ENCODE data around the gene NUCKS1. TPM values are rescaled to one million over a fixed set of nuclear protein-coding genes. Genes with fewer than 3 reads are reported as not detected.

NUCKS1 gene
- total RNA-seq, 2 experiments from 2014 or later = 80.6 to 84.7 TPM

GRCh38 chr1:205775717-205776056 is 25.7 kb upstream of the NUCKS1 start:
- no peak for DNase-seq
- H3K4me1 Mint-ChIP-seq (ENCODE audit: low read depth) = peaks cover 56% of the 10 kb centered on the region

GRCh38 chr1:205775015-205775716 is 25.2 kb upstream of the NUCKS1 start, which contains the start of gene RAB29:
Gene RAB29 (minus strand): TSS chr1:205775482. CDS start chr1:205774956, 526 bp downstream.
- H3K4me3 Mint-ChIP-seq = peak within 1 kb of the TSS; percentile 96
- peak within 1 kb of the TSS; percentile 97 for H3K27ac Mint-ChIP-seq
- peaks cover 37% of the 10 kb centered on the region for H3K4me1 ChIP-seq (ENCODE audit: insufficient read depth, low read length)
- H3K36me3 ChIP-seq (ENCODE audit: insufficient read depth, low read length) = peaks cover 11% of the 10 kb centered on the region
- H3K9me3 ChIP-seq (ENCODE audit: control insufficient read depth in 1 of 2, insufficient read depth in 1 of 2, low read length in 2 of 2) = no peaks in the 10 kb centered on the region
- ChIA-PET CTCF (interaction anchor here (1.0 to 2.7 kb wide), 5 partner anchors 27 to 202 kb away, joined by 3 to 11 read pairs (median 8); no protein-coding TSS in a partner anchor), POLR2A (interaction anchor here (0.6 to 7.4 kb wide), 21 partner anchors 7 to 202 kb away, joined by 3 to 140 read pairs (median 5); partner anchors contain the start of genes ELK4, NUCKS1, PM20D1 and SLC41A1)
- H3K36me3 Mint-ChIP-seq (ENCODE audit: low read depth) = peaks cover 28% of the 10 kb centered on the region
- TF ChIP-seq CTCF (IDR thresholded peaks at IDR 0.05) = no peak
- H3K27me3 Mint-ChIP-seq = no peaks in the 10 kb centered on the region
- peak within 1 kb of the TSS; percentile 87 to 90 for H3K27ac ChIP-seq (ENCODE audit: low read depth in 1 of 2, low read length in 2 of 2)
- H3K9me3 Mint-ChIP-seq = no peaks in the 10 kb centered on the region
- no peaks in the 10 kb centered on the region for H3K27me3 ChIP-seq (ENCODE audit: control insufficient read depth in 1 of 2, insufficient read depth in 2 of 2, low read length in 2 of 2)
- peak within 1 kb of the TSS; percentile 78 for H3K4me3 ChIP-seq (ENCODE audit: low read length)
- peaks cover 61% of the 10 kb centered on the region for H3K4me1 Mint-ChIP-seq (ENCODE audit: low read depth)
- DNase-seq (peak; percentile 70 to 95 (median 80)), ATAC-seq (ENCODE audit: poor library complexity) (peak; percentile 89)
- intact Hi-C loops (cut with DNase I, micrococcal nuclease) = loop anchor here (1.0 to 10.0 kb wide), 5 partner anchors 25 to 650 kb away; partner anchors contain the start of genes NUCKS1 (in 2 of the 2), ELK4 (in 1 of the 2), RBBP5 (in 1 of the 2) and SLC41A1 (in 1 of the 2)

More at GRCh38 chr1:205775717-205776056, 25.7 kb upstream of the NUCKS1 start:
- H3K36me3 ChIP-seq (ENCODE audit: insufficient read depth, low read length) = peaks cover 6% of the 10 kb centered on the region
- H3K4me3 Mint-ChIP-seq = peak overlapping the region; percentile 96
- no peaks in the 10 kb centered on the region for H3K9me3 Mint-ChIP-seq
- ChIA-PET CTCF (interaction anchor here (1.0 to 2.7 kb wide), 4 partner anchors 27 to 184 kb away, joined by 6 to 11 read pairs (median 9); no protein-coding TSS in a partner anchor), POLR2A (interaction anchor here (0.6 to 7.4 kb wide), 15 partner anchors 9 to 202 kb away, joined by 3 to 140 read pairs (median 10); partner anchors contain the start of genes ELK4, NUCKS1, PM20D1 and SLC41A1)
- peaks cover 23% of the 10 kb centered on the region for H3K36me3 Mint-ChIP-seq (ENCODE audit: low read depth)
- peak overlapping the region; percentile 87 to 90 for H3K27ac ChIP-seq (ENCODE audit: low read depth in 1 of 2, low read length in 2 of 2)
- no peak for ATAC-seq (ENCODE audit: poor library complexity)
- H3K27ac Mint-ChIP-seq = peak overlapping the region; percentile 97
- no peak for TF ChIP-seq CTCF (IDR thresholded peaks at IDR 0.05)
- no peaks in the 10 kb centered on the region for H3K9me3 ChIP-seq (ENCODE audit: control insufficient read depth in 1 of 2, insufficient read depth in 1 of 2, low read length in 2 of 2)
- H3K27me3 Mint-ChIP-seq = no peaks in the 10 kb centered on the region
- peaks cover 33% of the 10 kb centered on the region for H3K4me1 ChIP-seq (ENCODE audit: insufficient read depth, low read length)
- no peaks in the 10 kb centered on the region for H3K27me3 ChIP-seq (ENCODE audit: control insufficient read depth in 1 of 2, insufficient read depth in 2 of 2, low read length in 2 of 2)
- peak overlapping the region; percentile 78 for H3K4me3 ChIP-seq (ENCODE audit: low read length)
- intact Hi-C loops (cut with DNase I, micrococcal nuclease) = loop anchor here (1.0 to 10.0 kb wide), 6 partner anchors 25 to 651 kb away; partner anchors contain the start of genes NUCKS1 (in 2 of the 2), SLC41A1 (in 2 of the 2), ELK4 (in 1 of the 2) and RBBP5 (in 1 of the 2)

- Histone ChIP-seq H3K4me1 (ENCODE audit: insufficient read depth, low read length) (peaks cover 37% of the 10 kb centered on the region), H3K4me3 (ENCODE audit: low read length) (peak overlapping the region; percentile 78), H3K27ac (ENCODE audit: low read depth in 1 of 2, low read length in 2 of 2) (peak overlapping the region; percentile 87 to 90), H3K36me3 (ENCODE audit: insufficient read depth, low read length) (peaks cover 19% of the 10 kb centered on the region), H3K9me3 (ENCODE audit: control insufficient read depth in 1 of 2, insufficient read depth in 1 of 2, low read length in 2 of 2) (no peaks in the 10 kb centered on the region), H3K27me3 (ENCODE audit: control insufficient read depth in 1 of 2, insufficient read depth in 2 of 2, low read length in 2 of 2) (no peaks in the 10 kb centered on the region)
- CTCF ChIA-PET = interaction anchor here (1.0 to 2.7 kb wide), 6 partner anchors 19 to 203 kb away, joined by 3 to 11 read pairs (median 7); no protein-coding TSS in a partner anchor
- no peaks in the 10 kb centered on the region for H3K27me3 Mint-ChIP-seq
- no peak for TF ChIP-seq CTCF (IDR thresholded peaks at IDR 0.05)
- POLR2A ChIA-PET = interaction anchor here (0.8 to 7.4 kb wide), 24 partner anchors 8 to 1547 kb away, joined by 3 to 140 read pairs (median 5); partner anchors contain the start of genes CD55, ELK4, NUCKS1 and PM20D1
- DNase-seq (peak; percentile 9 to 78 (median 24)), ATAC-seq (ENCODE audit: poor library complexity) (peak; percentile 22)
- no peaks in the 10 kb centered on the region for H3K9me3 Mint-ChIP-seq
- peak overlapping the region; percentile 97 for H3K27ac Mint-ChIP-seq
- H3K4me3 Mint-ChIP-seq = peak overlapping the region; percentile 96
- intact Hi-C loops (cut with DNase I, micrococcal nuclease) = loop anchor here (1.0 to 10.0 kb wide), 8 partner anchors 24 to 650 kb away; partner anchors contain the start of genes NUCKS1 (in 2 of the 2), ELK4 (in 1 of the 2), RBBP5 (in 1 of the 2) and SLC41A1 (in 1 of the 2)
- H3K4me1 Mint-ChIP-seq (ENCODE audit: low read depth) = peaks cover 68% of the 10 kb centered on the region
- peaks cover 35% of the 10 kb centered on the region for H3K36me3 Mint-ChIP-seq (ENCODE audit: low read depth)
These were observed 24.4 kb upstream of the NUCKS1 start for GRCh38 chr1:205774198-205775014.

Data from CD4-positive, alpha-beta T cell (primary cell).